B cell (primary cell): Measurements from ENCODE around the gene ERCC2.

ENCODE experiments used
- EZH2 ChIP-seq: IDR thresholded peaks from 2 replicates; pipeline ENCODE4 v1.6.1; 2012; ENCODE audit warnings: borderline replicate concordance, low read depth, mild to moderate bottlenecking, moderate library complexity, low read length; ENCODE audit not compliant: insufficient read depth, poor library complexity, severe bottlenecking
- TF ChIP-seq, protein P1 (sequence below): fragments of 200-600 bp; IDR thresholded peaks from one replicate; pipeline ENCODE4 v1.8.0; 2022; ENCODE audit warnings: antibody characterized with exemption, mild to moderate bottlenecking

DNA sequence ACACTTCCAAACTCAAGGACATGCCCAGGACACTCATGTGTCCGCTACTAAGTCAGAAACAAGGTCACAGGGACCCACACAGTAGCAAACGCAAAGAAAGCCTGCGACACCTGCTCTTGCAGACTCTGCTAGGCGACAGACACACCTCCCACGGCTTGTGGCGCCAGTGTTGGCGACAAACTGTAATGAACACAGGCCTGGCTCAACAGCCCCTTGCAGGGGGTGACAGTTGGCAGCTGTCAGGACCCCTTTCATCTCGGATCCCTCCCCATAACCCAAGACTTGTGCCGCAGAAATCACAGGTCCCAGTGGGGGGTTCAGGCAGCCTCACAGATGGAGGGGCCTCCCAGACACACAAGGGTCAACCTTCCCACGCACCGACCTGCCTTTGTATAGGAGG is 48.1 kb downstream of the ERCC2 start:
- TF ChIP-seq, protein P1, sequence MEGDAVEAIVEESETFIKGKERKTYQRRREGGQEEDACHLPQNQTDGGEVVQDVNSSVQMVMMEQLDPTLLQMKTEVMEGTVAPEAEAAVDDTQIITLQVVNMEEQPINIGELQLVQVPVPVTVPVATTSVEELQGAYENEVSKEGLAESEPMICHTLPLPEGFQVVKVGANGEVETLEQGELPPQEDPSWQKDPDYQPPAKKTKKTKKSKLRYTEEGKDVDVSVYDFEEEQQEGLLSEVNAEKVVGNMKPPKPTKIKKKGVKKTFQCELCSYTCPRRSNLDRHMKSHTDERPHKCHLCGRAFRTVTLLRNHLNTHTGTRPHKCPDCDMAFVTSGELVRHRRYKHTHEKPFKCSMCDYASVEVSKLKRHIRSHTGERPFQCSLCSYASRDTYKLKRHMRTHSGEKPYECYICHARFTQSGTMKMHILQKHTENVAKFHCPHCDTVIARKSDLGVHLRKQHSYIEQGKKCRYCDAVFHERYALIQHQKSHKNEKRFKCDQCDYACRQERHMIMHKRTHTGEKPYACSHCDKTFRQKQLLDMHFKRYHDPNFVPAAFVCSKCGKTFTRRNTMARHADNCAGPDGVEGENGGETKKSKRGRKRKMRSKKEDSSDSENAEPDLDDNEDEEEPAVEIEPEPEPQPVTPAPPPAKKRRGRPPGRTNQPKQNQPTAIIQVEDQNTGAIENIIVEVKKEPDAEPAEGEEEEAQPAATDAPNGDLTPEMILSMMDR, result no peak
- TF ChIP-seq EZH2, result no peak
